DND-41 (cell line): ENCODE results near the gene NRIP1.

ENCODE experiments used
- ATAC-seq: fragments of 200-7000 bp; cut with Tn5 transposase; 3 replicates; pipeline ENCODE4 v1.9.1; 2021; ENCODE audit warnings: low read depth; ENCODE audit not compliant: insufficient read depth
- DNase-seq: peaks from one replicate; pipeline ENCODE4 v3.0.0-alpha.2; 2020
- H2AFZ ChIP-seq: 2 replicates; pipeline ENCODE4 v1.6.0; 2012; ENCODE audit warnings: low read depth, low read length
- H3K27ac ChIP-seq: 2 replicates; pipeline ENCODE4 v1.5.1; 2012; ENCODE audit warnings: low read length, inconsistent platforms
- H3K27me3 ChIP-seq: fragments of 200-600 bp; sonication (generic); 2 replicates; pipeline ENCODE4 v1.6.0; 2012; ENCODE audit warnings: low read length, mild to moderate bottlenecking, inconsistent platforms; ENCODE audit not compliant: insufficient read depth, poor library complexity
- H3K36me3 ChIP-seq: 2 replicates; pipeline ENCODE4 v1.5.1; 2012; ENCODE audit warnings: low read length, inconsistent platforms; ENCODE audit not compliant: insufficient read depth
- H3K4me1 ChIP-seq: 2 replicates; pipeline ENCODE4 v1.5.1; 2012; ENCODE audit warnings: mild to moderate bottlenecking, low read length; ENCODE audit not compliant: insufficient read depth
- H3K4me2 ChIP-seq: 2 replicates; pipeline ENCODE4 v1.6.0; 2012; ENCODE audit warnings: mild to moderate bottlenecking, moderate library complexity, low read length, inconsistent platforms; ENCODE audit not compliant: insufficient read depth
- H3K4me3 ChIP-seq, 2 experiments: fragments of 200-600 bp in 1 of 2; shearing (Covaris generic) in 1 of 2; 2 replicates each; pipeline ENCODE4 v1.5.1; 2012 to 2016; ENCODE audit warnings: inconsistent platforms in 2 of 2, low read length in 2 of 2, mild to moderate bottlenecking in 2 of 2, low read depth in 1 of 2, moderate library complexity in 1 of 2
- H3K79me2 ChIP-seq: 2 replicates; pipeline ENCODE4 v1.6.0; 2012; ENCODE audit warnings: low read length, inconsistent platforms; ENCODE audit not compliant: insufficient read depth
- H3K9ac ChIP-seq: 2 replicates; pipeline ENCODE4 v1.6.0; 2012; ENCODE audit warnings: low read depth, mild to moderate bottlenecking, inconsistent platforms, low read length, moderate library complexity
- H3K9me3 ChIP-seq: 2 replicates; pipeline ENCODE4 v1.5.1; 2012; ENCODE audit warnings: low read length, moderate library complexity, mild to moderate bottlenecking, inconsistent platforms; ENCODE audit not compliant: insufficient read depth, severe bottlenecking
- H4K20me1 ChIP-seq: 2 replicates; pipeline ENCODE4 v1.6.0; 2012; ENCODE audit warnings: low read length; ENCODE audit not compliant: insufficient read depth
- CTCF ChIP-seq: IDR thresholded peaks from 2 replicates; pipeline ENCODE4 v1.5.1; 2012; ENCODE audit warnings: borderline replicate concordance, low read length, moderate library complexity, mild to moderate bottlenecking; ENCODE audit not compliant: poor library complexity, severe bottlenecking; ENCODE audit errors: extremely low read depth
- EZH2 ChIP-seq: IDR thresholded peaks from 3 replicates; pipeline ENCODE4 v1.6.1; 2012; ENCODE audit warnings: borderline replicate concordance, low read depth, mild to moderate bottlenecking, moderate library complexity, low read length, inconsistent platforms; ENCODE audit not compliant: severe bottlenecking

NRIP1 gene

DNA sequence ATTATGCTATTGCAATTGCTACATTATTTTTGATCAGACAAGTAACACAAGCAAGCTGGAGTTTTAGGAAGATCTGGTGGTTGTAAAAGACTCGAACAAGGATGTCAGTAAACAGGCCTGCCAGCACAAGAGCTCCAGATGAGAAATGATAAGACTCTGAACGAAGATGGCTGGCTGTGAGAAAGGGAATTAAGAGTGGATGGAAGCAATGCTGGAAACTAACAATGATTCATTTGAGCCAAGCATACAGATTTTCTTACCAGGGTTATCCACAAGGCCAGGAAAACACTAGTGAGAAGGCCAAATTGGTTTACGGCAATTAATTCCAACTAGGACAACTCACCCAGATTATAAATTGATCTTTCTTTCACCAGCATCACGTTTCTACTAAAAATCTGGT is 54.2 kb downstream of the NRIP1 start:
- no peak overlapping the region for H3K27ac ChIP-seq
- H3K4me2 ChIP-seq = no peak overlapping the region
- H3K4me3 ChIP-seq = no peak overlapping the region
- H3K9me3 ChIP-seq = no peaks in the 10 kb centered on the region
- peaks cover 20% of the 10 kb centered on the region for H3K4me1 ChIP-seq
- no peaks in the 10 kb centered on the region for H3K27me3 ChIP-seq
- no peak for ATAC-seq
- no peaks in the 10 kb centered on the region for H4K20me1 ChIP-seq
- no peak for TF ChIP-seq CTCF
- no peak for TF ChIP-seq EZH2
- H3K9ac ChIP-seq = no peak overlapping the region
- H3K79me2 ChIP-seq = peaks cover 49% of the 10 kb centered on the region
- no peak for DNase-seq
- H3K36me3 ChIP-seq = peaks cover 9% of the 10 kb centered on the region; the same call in 1 of the 2 replicates
- no peak overlapping the region for H2AFZ ChIP-seq

DNA sequence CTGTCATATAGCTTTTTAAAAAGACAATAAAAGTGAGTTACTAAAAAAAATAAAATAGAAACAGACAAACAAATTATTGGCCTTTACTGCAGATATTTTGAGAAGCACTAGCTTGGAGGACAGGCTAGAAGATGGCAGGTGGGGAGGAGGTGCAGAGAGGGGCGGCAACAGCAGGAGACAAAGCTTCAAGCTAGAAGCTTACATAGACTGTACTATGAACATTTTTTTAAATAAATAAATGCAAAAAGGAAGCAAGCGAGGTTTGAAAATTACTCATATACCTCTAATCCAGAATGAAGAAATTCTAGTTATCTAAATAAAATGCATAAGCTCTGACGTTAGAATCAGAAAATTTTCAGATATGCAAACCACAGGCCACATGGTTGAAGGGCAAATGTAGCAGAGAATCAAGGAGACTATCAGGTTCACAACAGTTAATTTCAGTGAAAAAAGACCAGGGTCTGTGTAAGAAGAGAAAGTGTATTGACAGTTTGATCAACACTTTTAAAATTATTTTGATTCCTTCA is 54.9 kb downstream of the NRIP1 start:
- H3K36me3 ChIP-seq = peaks cover 9% of the 10 kb centered on the region; the same call in 1 of the 2 replicates
- ATAC-seq (no peak), DNase-seq (no peak)
- H3K4me1 ChIP-seq = peaks cover 27% of the 10 kb centered on the region
- no peak overlapping the region for H2AFZ ChIP-seq
- no peak overlapping the region for H3K4me3 ChIP-seq
- no peaks in the 10 kb centered on the region for H3K9me3 ChIP-seq
- H4K20me1 ChIP-seq = no peaks in the 10 kb centered on the region
- TF ChIP-seq EZH2 (no peak), CTCF (no peak)
- peaks cover 54% of the 10 kb centered on the region for H3K79me2 ChIP-seq
- no peak overlapping the region for H3K27ac ChIP-seq
- no peak overlapping the region for H3K9ac ChIP-seq
- H3K27me3 ChIP-seq = no peaks in the 10 kb centered on the region
- no peak overlapping the region for H3K4me2 ChIP-seq

DNA sequence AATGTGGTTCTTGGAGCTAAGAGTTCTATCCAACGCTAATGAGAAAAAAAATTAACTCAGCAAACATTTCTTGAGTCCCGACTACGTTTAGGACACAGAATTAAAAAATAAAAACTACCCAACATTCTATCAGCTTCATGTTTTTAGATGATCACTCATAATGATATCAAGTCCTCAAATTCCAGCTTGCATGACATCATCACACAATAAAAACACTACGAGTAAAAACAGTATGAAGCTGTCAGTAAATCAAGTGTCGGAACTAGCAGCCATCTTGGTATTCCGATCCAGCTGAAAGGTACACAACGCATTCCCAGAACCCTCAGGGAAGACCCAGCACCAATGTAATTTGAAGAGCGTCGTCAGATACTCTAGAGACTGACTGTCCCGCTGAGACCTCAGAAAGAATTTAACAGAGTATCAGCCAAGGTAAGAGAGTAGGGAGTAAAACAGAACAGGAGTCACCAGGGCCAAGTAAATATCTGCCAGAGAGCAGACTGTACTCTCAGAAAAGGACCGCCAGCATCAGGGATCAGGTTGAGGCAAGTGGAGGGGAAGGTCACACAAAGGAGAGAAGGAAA is 57.0 kb downstream of the NRIP1 start:
- H3K9ac ChIP-seq = no peak overlapping the region
- TF ChIP-seq CTCF (no peak), EZH2 (no peak)
- no peak overlapping the region for H3K4me2 ChIP-seq
- H3K4me3 ChIP-seq = no peak overlapping the region
- no peak for DNase-seq
- H3K4me1 ChIP-seq = peaks cover 36% of the 10 kb centered on the region
- peaks cover 62% of the 10 kb centered on the region for H3K79me2 ChIP-seq
- no peak for ATAC-seq
- H3K36me3 ChIP-seq = peaks cover 8% of the 10 kb centered on the region; the same call in 1 of the 2 replicates
- no peaks in the 10 kb centered on the region for H4K20me1 ChIP-seq
- no peaks in the 10 kb centered on the region for H3K27me3 ChIP-seq
- no peak overlapping the region for H3K27ac ChIP-seq
- no peaks in the 10 kb centered on the region for H3K9me3 ChIP-seq
- H2AFZ ChIP-seq = no peak overlapping the region
